HEK293T (cell line): ENCODE results near the gene SCLT1.

Experiments
- BHLHE40 ChIP-seq: fragments of 450-650 bp; IDR thresholded peaks from 2 replicates; pipeline ENCODE4 v1.6.1; 2016; ENCODE audit warnings: mild to moderate bottlenecking, moderate library complexity, borderline replicate concordance
- ELF4 ChIP-seq: fragments of 450-650 bp; IDR thresholded peaks from 2 replicates; pipeline ENCODE4 v1.6.1; 2017; ENCODE audit warnings: antibody characterized with exemption
- FOXA1 ChIP-seq: fragments of 450-650 bp; IDR thresholded peaks from 2 replicates; pipeline ENCODE4 v1.6.1; 2016; ENCODE audit warnings: mild to moderate bottlenecking
- FOXK2 ChIP-seq: fragments of 450-650 bp; IDR thresholded peaks from 2 replicates; pipeline ENCODE4 v1.6.1; 2016; ENCODE audit warnings: mild to moderate bottlenecking
- LEF1 ChIP-seq: fragments of 450-650 bp; IDR thresholded peaks from 2 replicates; pipeline ENCODE4 v1.6.1; 2017; ENCODE audit warnings: mild to moderate bottlenecking, borderline replicate concordance
- SP1 ChIP-seq: fragments of 450-650 bp; IDR thresholded peaks from 2 replicates; pipeline ENCODE4 v1.6.1; 2017
- SUZ12 ChIP-seq: fragments of 450-650 bp; IDR thresholded peaks from 2 replicates; pipeline ENCODE4 v1.6.1; 2016; ENCODE audit warnings: mild to moderate bottlenecking
- ZNF384 ChIP-seq: fragments of 450-650 bp; IDR thresholded peaks from 2 replicates; pipeline ENCODE4 v1.6.1; 2016

GRCh38 chr4:129037093-129037492 is 56.2 kb downstream of the SCLT1 start:
- TF ChIP-seq LEF1: no peak
- TF ChIP-seq ZNF384: no peak
- no peak for TF ChIP-seq SUZ12
- no peak for TF ChIP-seq BHLHE40
- no peak for TF ChIP-seq ELF4
- TF ChIP-seq SP1: no peak
- no peak for TF ChIP-seq FOXA1
- TF ChIP-seq FOXK2: no peak
